ENCODE data around the gene B4GALNT2.

- TF ChIP-seq CTCF (IDR thresholded peaks at IDR 0.05; ENCODE audit: extremely low read depth in 1 of 2, insufficient read depth in 1 of 2, low read depth in 1 of 2, low read length in 2 of 2) (no peak), POLR2A (IDR thresholded peaks at IDR 0.05; ENCODE audit: low read depth, low read length) (no peak), MAX (IDR thresholded peaks at IDR 0.05; ENCODE audit: insufficient read depth, insufficient read length) (no peak), EZH2 (IDR thresholded peaks at IDR 0.05; ENCODE audit: borderline replicate concordance, low read depth, low read length, severe bottlenecking) (no peak), MYC (IDR thresholded peaks at IDR 0.05; ENCODE audit: low read depth, low read length) (no peak), POLR2AphosphoS5 (IDR thresholded peaks at IDR 0.05; ENCODE audit: insufficient read depth, low read depth, low read length) (no peak)
Observed at GRCh38 chr17:49216953-49217650, 84.5 kb downstream of the B4GALNT2 start.

Measured in endothelial cell of umbilical vein (primary cell).